ENCODE data around the gene ATP5MC2. TPM values are rescaled to one million over a fixed set of nuclear protein-coding genes. Genes with fewer than 3 reads are reported as not detected.
"Not testable (repeated sequence)": the region's sequence is repeated elsewhere in the genome, so short reads cannot be mapped to it uniquely, and the experiment has no call there.

ATP5MC2 gene
- total RNA-seq, 3 donors from 2014 or later (not counting 1 experiment from before 2014, with no cell fraction given), result 180 to 195 (median 184) TPM

- Histone ChIP-seq H3K4me3 (ENCODE audit: low read length) (no peak overlapping the region), H3K9me3 (ENCODE audit: control insufficient read depth, insufficient read depth, low read length) (no peaks in the 10 kb centered on the region), H3K36me3 (ENCODE audit: control insufficient read depth, insufficient read depth, low read length) (no peaks in the 10 kb centered on the region), H3K27me3 (ENCODE audit: control insufficient read depth, insufficient read depth, low read length) (no peaks in the 10 kb centered on the region), H3K27ac (ENCODE audit: low read length) (no peak overlapping the region), H3K4me1 (ENCODE audit: control insufficient read depth, insufficient read depth, low read length) (no peaks in the 10 kb centered on the region)
- no peak for TF ChIP-seq CTCF (IDR thresholded peaks at IDR 0.05)
- H3K9me3 Mint-ChIP-seq, result no peaks in the 10 kb centered on the region
- no peaks in the 10 kb centered on the region for H3K27me3 Mint-ChIP-seq (ENCODE audit: low read depth in 2 of 2)
- H3K4me3 Mint-ChIP-seq, result no peak overlapping the region
- 100% methylated on average over 1 of the region's 1 CpG for WGBS (ENCODE audit: insufficient coverage)
- H3K27ac Mint-ChIP-seq, result no peak overlapping the region
- ATAC-seq, result no peak
- no peaks in the 10 kb centered on the region for H3K4me1 Mint-ChIP-seq
- no peak for DNase-seq
- no peaks in the 10 kb centered on the region for H3K36me3 Mint-ChIP-seq
- intact Hi-C loops (cut with micrococcal nuclease), result no loop called here
These were observed 24.1 kb downstream of the ATP5MC2 start for GRCh38 chr12:53651737-53652136.

GRCh38 chr12:53646300-53646699 lies 29.6 kb downstream of the ATP5MC2 start:
- H3K4me3 Mint-ChIP-seq; H3K4me1 ChIP-seq (ENCODE audit: control insufficient read depth, insufficient read depth, low read length); H3K9me3 ChIP-seq (ENCODE audit: control insufficient read depth, insufficient read depth, low read length); H3K27me3 ChIP-seq (ENCODE audit: control insufficient read depth, insufficient read depth, low read length); ATAC-seq; H3K27ac Mint-ChIP-seq; H3K9me3 Mint-ChIP-seq; H3K27me3 Mint-ChIP-seq (ENCODE audit: low read depth in 2 of 2); H3K36me3 ChIP-seq (ENCODE audit: control insufficient read depth, insufficient read depth, low read length); H3K36me3 Mint-ChIP-seq; DNase-seq; H3K27ac ChIP-seq (ENCODE audit: low read length); intact Hi-C loops (cut with micrococcal nuclease); H3K4me3 ChIP-seq (ENCODE audit: low read length); H3K4me1 Mint-ChIP-seq: not testable (repeated sequence)
- WGBS (ENCODE audit: insufficient coverage), result 36% methylated on average over 2 of the region's 4 CpGs

- H3K4me3 Mint-ChIP-seq, result no peak overlapping the region
- Histone ChIP-seq H3K9me3 (ENCODE audit: control insufficient read depth, insufficient read depth, low read length) (no peaks in the 10 kb centered on the region), H3K4me3 (ENCODE audit: low read length) (no peak overlapping the region), H3K27me3 (ENCODE audit: control insufficient read depth, insufficient read depth, low read length) (no peaks in the 10 kb centered on the region), H3K27ac (ENCODE audit: low read length) (no peak overlapping the region), H3K36me3 (ENCODE audit: control insufficient read depth, insufficient read depth, low read length) (no peaks in the 10 kb centered on the region), H3K4me1 (ENCODE audit: control insufficient read depth, insufficient read depth, low read length) (no peaks in the 10 kb centered on the region)
- ATAC-seq (no peak), DNase-seq (no peak)
- H3K9me3 Mint-ChIP-seq, result no peaks in the 10 kb centered on the region
- TF ChIP-seq CTCF (IDR thresholded peaks at IDR 0.05), result no peak
- no peaks in the 10 kb centered on the region for H3K36me3 Mint-ChIP-seq
- intact Hi-C loops (cut with micrococcal nuclease), result no loop called here
- H3K27me3 Mint-ChIP-seq (ENCODE audit: low read depth in 2 of 2), result peaks cover 0 to 8% of the 10 kb centered on the region in 2 donors
- H3K27ac Mint-ChIP-seq, result no peak overlapping the region
- WGBS (ENCODE audit: insufficient coverage), result no CpG with 5 or more reads among the region's 3 CpGs
- no peaks in the 10 kb centered on the region for H3K4me1 Mint-ChIP-seq
These were observed 30.7 kb downstream of the ATP5MC2 start for GRCh38 chr12:53645165-53645564.

GRCh38 chr12:53644133-53644532 lies 31.8 kb downstream of the ATP5MC2 start:
- intact Hi-C loops (cut with micrococcal nuclease), result no loop called here
- Mint-ChIP-seq H3K27me3 (ENCODE audit: low read depth in 2 of 2) (peaks cover 0 to 8% of the 10 kb centered on the region in 2 donors), H3K9me3 (no peaks in the 10 kb centered on the region), H3K4me1 (no peaks in the 10 kb centered on the region), H3K27ac (no peak overlapping the region), H3K4me3 (no peak overlapping the region), H3K36me3 (no peaks in the 10 kb centered on the region)
- no peak overlapping the region for H3K4me3 ChIP-seq (ENCODE audit: low read length)
- no peaks in the 10 kb centered on the region for H3K36me3 ChIP-seq (ENCODE audit: control insufficient read depth, insufficient read depth, low read length)
- no peak for TF ChIP-seq CTCF (IDR thresholded peaks at IDR 0.05)
- H3K4me1 ChIP-seq (ENCODE audit: control insufficient read depth, insufficient read depth, low read length), result no peaks in the 10 kb centered on the region
- no peak overlapping the region for H3K27ac ChIP-seq (ENCODE audit: low read length)
- ATAC-seq (no peak), DNase-seq (no peak)
- no peaks in the 10 kb centered on the region for H3K27me3 ChIP-seq (ENCODE audit: control insufficient read depth, insufficient read depth, low read length)
- 98% methylated on average over 3 of the region's 3 CpGs for WGBS (ENCODE audit: insufficient coverage)
- no peaks in the 10 kb centered on the region for H3K9me3 ChIP-seq (ENCODE audit: control insufficient read depth, insufficient read depth, low read length)

All from natural killer cell (primary cell).